Measurements from ENCODE around the gene DPRX. TPM values are rescaled to one million over a fixed set of nuclear protein-coding genes. Genes with fewer than 3 reads are reported as not detected.

Gene DPRX
- total RNA-seq (not detected), polyA plus RNA-seq (not detected)
- long read RNA-seq, donor 1: 0 reads
- long read RNA-seq, donor 2: 0 reads

DNA sequence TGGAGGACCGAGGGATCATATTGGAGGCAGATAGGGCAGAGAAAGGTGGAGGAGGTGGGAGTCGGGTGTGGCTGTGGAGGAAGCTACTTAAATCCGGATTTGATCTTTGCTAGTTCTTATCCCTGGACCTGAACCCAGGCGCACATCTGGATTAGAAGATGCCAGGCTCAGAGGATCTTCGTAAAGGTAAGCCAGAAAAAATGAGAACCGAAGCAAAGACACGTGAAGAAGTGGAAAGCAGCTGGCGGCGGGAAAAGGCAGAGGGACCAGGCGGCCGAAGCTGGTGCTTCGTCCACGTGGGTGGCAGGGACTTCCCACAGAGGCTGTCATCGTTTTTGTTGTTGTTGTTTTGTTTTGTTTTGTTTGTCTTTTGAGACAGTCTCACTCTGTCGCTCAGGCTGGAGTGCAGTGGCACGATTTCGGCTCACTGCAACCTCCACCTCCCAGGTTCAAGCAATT lies at the start of gene DPRX:
TSS of gene DPRX (plus strand) at position 51 of the 459 bp plus-strand sequence. CDS start at position 159, 108 bp downstream.
- 86 to 93% (median 87%) methylated on average over 17 of the region's 17 CpGs for WGBS, 5 donors
- H3K9me3 ChIP-seq: peaks cover 0 to 31% (median 0%) of the 10 kb centered on the region in 8 donors
- TF ChIP-seq POLR2A (IDR thresholded peaks at IDR 0.05): no peak
- no peak for TF ChIP-seq CTCF (IDR thresholded peaks at IDR 0.05 in 8 of 11, conservative IDR thresholded peaks at IDR 0.05 in 3 of 11)
- no peak for TF ChIP-seq POLR2AphosphoS5 (IDR thresholded peaks at IDR 0.05)
- DNase-seq: no peak
- no peaks in the 10 kb centered on the region for H3K4me1 ChIP-seq
- no peak within 1 kb of the TSS for H3K27ac ChIP-seq
- H3K4me3 ChIP-seq: no peak within 1 kb of the TSS
- intact Hi-C loops (cut with DNase I; ENCODE audit: low total_unique reads): no loop called here
- no peaks in the 10 kb centered on the region for H3K27me3 ChIP-seq (replicated peaks in 1 of 7)
- H3K36me3 ChIP-seq: no peaks in the 10 kb centered on the region

DNA sequence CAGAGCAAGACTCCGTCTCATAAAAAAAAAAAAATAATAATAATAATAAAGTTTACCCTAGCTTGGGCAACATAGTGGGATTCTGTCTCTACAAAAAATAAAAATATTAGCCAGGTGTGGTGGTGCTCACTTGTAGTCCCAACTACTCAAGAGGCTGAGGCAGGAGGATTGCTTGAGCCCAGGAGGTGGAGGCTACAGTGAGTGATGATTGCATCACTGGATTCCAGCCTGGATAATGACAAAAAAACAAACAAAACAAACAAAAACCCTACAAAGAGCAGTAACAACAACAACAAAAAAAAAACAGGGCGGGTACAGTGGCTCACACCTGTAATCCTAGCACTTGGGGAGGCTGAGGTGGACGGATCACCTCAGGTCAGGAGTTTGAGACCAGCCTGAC lies 48.6 kb upstream of the DPRX start:
- TF ChIP-seq CTCF (IDR thresholded peaks at IDR 0.05 in 8 of 11, conservative IDR thresholded peaks at IDR 0.05 in 3 of 11): no peak
- no peak for TF ChIP-seq POLR2AphosphoS5 (IDR thresholded peaks at IDR 0.05)
- no peak overlapping the region for H3K4me3 ChIP-seq
- H3K27me3 ChIP-seq (replicated peaks in 1 of 7): no peaks in the 10 kb centered on the region
- intact Hi-C loops (cut with DNase I; ENCODE audit: low total_unique reads): no loop called here
- H3K9me3 ChIP-seq: peaks cover 0 to 91% (median 87%) of the 10 kb centered on the region in 8 donors
- H3K27ac ChIP-seq: no peak overlapping the region
- H3K4me1 ChIP-seq: no peaks in the 10 kb centered on the region
- DNase-seq: no peak
- WGBS, 5 donors: 87 to 97% (median 90%) methylated on average over 3 of the region's 3 CpGs
- H3K36me3 ChIP-seq: peaks cover 0 to 25% (median 16%) of the 10 kb centered on the region in 6 donors

- no peaks in the 10 kb centered on the region for H3K36me3 ChIP-seq
- no peak overlapping the region for H3K27ac ChIP-seq
- H3K4me3 ChIP-seq: no peak overlapping the region
- intact Hi-C loops (cut with DNase I; ENCODE audit: low total_unique reads): no loop called here
- H3K27me3 ChIP-seq (replicated peaks in 1 of 7): no peaks in the 10 kb centered on the region
- H3K4me1 ChIP-seq: no peaks in the 10 kb centered on the region
- TF ChIP-seq POLR2AphosphoS5 (IDR thresholded peaks at IDR 0.05): no peak
- TF ChIP-seq CTCF (IDR thresholded peaks at IDR 0.05 in 8 of 11, conservative IDR thresholded peaks at IDR 0.05 in 3 of 11): no peak
- TF ChIP-seq POLR2A (IDR thresholded peaks at IDR 0.05): no peak
- DNase-seq: no peak
- WGBS, 5 donors: 81 to 97% (median 94%) methylated on average over 6 of the region's 6 CpGs
- peaks cover 0 to 65% (median 56%) of the 10 kb centered on the region in 8 donors for H3K9me3 ChIP-seq
Observed at GRCh38 chr19:53586277-53586691, 45.5 kb upstream of the DPRX start.

- Histone ChIP-seq H3K4me3 (no peak overlapping the region), H3K36me3 (no peaks in the 10 kb centered on the region), H3K9me3 (peaks cover 0 to 23% (median 0%) of the 10 kb centered on the region in 8 donors), H3K4me1 (no peaks in the 10 kb centered on the region), H3K27me3 (replicated peaks in 1 of 7) (no peaks in the 10 kb centered on the region), H3K27ac (no peak overlapping the region)
- DNase-seq: no peak
- intact Hi-C loops (cut with DNase I; ENCODE audit: low total_unique reads): no loop called here
- TF ChIP-seq CTCF (IDR thresholded peaks at IDR 0.05 in 8 of 11, conservative IDR thresholded peaks at IDR 0.05 in 3 of 11) (no peak), POLR2AphosphoS5 (IDR thresholded peaks at IDR 0.05) (no peak), POLR2A (IDR thresholded peaks at IDR 0.05) (no peak)
- WGBS, 5 donors: 67 to 80% (median 74%) methylated on average over 10 to 14 of the region's 14 CpGs
Observed at GRCh38 chr19:53594811-53595509, 36.8 kb upstream of the DPRX start.
